Cardiac fibroblast (primary cell): ENCODE measurements around the gene BMPER.

ENCODE experiments used
- DNase-seq, 2 donors: peaks; one replicate each; pipeline versions ENCODE4 v3.0.0 to v3.0.0-alpha.2; 2010; ENCODE audit warnings: low read depth in 2 of 2
- H3K4me3 ChIP-seq, 2 donors: replicated peaks in 1 of 2; 1 replicate in 1 of 2; 2 replicates in 1 of 2; pipeline ENCODE4 v1.5.1; 2011; ENCODE audit warnings: low read depth in 2 of 2, low read length in 2 of 2, mild to moderate bottlenecking in 2 of 2, moderate library complexity in 1 of 2
- TF ChIP-seq, protein P1 (sequence below): IDR thresholded peaks from one replicate; pipeline ENCODE4 v1.5.1; 2011; ENCODE audit warnings: low read depth, mild to moderate bottlenecking, low read length, inconsistent platforms

Gene BMPER

DNA sequence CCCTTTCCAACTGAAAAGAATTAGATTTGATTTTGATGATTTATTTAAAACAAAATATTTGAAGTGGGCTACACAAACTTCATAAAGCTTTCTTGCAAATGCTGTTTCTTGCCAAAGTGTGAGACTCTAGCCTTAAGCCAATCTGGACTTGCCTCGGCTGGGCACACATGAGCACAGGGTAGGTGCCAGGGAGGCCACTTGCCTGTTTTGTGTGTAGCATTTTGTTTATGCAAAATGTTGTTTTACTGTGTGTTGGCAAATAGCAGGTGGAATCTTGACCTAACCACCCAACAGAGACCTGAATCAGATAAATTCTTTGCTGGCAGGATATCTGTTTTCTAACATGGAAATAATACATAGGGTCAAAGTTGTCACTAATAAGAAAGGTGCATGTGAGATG, 161.1 kb downstream of the BMPER start:
- no peak for DNase-seq
- TF ChIP-seq, protein P1, sequence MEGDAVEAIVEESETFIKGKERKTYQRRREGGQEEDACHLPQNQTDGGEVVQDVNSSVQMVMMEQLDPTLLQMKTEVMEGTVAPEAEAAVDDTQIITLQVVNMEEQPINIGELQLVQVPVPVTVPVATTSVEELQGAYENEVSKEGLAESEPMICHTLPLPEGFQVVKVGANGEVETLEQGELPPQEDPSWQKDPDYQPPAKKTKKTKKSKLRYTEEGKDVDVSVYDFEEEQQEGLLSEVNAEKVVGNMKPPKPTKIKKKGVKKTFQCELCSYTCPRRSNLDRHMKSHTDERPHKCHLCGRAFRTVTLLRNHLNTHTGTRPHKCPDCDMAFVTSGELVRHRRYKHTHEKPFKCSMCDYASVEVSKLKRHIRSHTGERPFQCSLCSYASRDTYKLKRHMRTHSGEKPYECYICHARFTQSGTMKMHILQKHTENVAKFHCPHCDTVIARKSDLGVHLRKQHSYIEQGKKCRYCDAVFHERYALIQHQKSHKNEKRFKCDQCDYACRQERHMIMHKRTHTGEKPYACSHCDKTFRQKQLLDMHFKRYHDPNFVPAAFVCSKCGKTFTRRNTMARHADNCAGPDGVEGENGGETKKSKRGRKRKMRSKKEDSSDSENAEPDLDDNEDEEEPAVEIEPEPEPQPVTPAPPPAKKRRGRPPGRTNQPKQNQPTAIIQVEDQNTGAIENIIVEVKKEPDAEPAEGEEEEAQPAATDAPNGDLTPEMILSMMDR: no peak
- H3K4me3 ChIP-seq: no peak overlapping the region

DNA sequence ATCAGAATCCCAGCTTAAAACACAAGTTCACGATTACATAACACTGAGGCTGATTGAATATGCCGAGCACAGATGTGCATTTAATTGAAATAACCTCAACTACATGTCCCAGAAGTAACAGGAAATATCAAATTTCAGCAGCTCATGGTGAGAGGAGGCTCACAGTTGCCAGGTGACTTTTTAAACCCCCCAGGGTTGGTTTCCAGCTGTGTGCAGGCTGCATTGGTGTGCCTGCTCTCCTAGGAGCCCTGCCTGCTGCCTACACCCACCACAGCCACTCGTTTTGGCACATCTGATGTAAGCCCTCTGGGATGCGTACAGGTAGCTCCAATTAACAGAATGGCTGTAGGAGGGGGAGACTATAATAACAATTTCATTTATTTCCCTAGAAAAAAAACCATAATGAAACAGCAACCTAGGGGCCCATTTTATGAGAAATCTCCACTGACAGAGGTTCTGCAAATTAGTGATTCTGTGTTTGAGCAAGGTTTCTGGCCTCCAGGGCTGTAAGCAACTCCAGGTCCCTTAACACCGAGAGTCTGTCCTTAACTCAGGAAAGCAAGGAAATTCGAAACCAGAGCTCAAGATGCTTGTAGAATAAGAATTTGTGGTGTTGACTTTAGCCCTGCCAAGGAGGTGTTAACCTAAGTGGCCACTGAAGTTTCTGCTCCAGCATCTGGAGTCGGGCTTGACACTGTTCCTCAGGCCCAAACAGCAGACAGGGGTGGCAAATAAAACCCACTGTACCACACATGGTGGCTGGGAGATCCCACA, 161.9 kb downstream of the BMPER start:
- no peak for DNase-seq
- TF ChIP-seq, protein P1: no peak
- H3K4me3 ChIP-seq: no peak overlapping the region

DNA sequence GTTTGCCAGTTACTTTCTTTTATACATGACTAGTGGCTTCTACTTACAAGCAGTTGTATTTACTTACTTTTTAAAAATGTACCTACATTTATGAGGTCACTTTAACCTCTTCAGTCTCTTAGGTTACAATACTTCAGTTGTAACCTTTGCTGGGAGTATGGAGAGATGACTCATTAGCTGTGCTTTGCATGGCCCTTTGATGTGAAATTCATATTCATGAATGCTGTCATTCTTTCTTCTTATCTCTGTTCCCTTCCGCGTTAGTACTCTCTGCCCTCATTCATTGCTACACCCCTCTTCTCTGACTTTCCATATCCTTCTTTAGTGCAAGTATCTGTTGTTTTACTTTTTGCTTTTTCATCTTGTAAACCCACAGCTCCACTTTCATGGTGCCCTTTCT, 164.3 kb downstream of the BMPER start:
- TF ChIP-seq, protein P1: no peak
- no peak overlapping the region for H3K4me3 ChIP-seq
- peak; percentile 39 to 57 for DNase-seq

DNA sequence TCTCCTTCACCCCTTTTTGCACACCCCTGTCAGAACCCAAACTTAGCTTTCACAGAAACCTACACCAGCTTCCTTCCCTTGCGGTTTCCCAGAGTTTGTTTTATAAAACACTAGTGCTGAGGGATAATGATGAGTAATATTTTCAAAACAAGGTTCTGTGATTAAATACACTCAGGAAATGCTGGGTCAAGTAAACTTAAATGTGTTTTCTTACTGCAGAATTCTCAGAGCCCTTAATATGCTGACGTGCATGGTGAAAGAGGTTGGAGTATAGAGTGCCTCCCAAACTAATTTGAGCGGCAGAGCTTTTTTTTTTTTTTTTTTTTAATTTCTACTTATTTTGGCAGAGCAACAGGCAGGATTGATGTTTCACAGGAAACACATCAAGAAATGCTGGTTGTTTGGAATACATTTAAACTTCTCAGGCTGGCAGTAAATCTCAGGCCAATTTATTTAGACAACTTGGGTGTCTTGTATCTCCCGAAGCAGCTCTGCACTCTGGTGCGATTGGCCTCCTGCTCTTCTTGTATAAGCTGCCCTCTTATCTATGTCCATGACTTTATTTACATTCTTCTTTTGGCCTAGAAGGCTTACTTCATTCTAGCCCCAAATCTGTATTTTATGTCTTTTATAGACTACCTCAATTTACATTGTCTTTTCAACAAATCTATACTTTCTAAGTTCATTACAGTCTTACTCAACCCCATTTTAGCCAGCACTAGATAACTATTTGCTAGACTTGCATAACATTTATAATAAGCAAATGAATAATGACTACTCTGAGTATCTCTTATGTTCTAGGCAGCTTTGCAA, 165.4 kb downstream of the BMPER start:
- peak; percentile 71 to 78 for DNase-seq
- TF ChIP-seq, protein P1: no peak
- H3K4me3 ChIP-seq: no peak overlapping the region

DNA sequence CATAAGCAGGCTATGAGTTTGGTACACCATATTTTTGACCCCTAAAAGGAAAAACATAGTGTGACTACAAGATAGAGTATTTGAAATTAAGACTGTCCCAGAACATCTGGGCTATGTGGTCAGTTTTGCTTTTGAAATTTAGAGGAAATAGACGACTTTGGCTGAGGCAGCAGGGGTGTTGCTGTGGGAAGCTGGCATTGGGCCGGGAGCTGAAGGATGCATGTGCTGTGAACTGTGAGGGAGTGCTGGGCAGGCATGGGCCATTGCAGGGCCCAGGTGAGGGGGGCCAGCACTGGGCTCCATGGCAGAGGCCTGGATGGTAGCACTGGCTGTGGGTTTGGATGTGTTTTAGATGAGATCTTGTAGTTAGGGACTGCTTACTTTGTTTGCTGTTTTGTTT, 168.3 kb downstream of the BMPER start:
- peak; percentile 60 to 68 for DNase-seq
- TF ChIP-seq, protein P1: no peak
- no peak overlapping the region for H3K4me3 ChIP-seq

DNA sequence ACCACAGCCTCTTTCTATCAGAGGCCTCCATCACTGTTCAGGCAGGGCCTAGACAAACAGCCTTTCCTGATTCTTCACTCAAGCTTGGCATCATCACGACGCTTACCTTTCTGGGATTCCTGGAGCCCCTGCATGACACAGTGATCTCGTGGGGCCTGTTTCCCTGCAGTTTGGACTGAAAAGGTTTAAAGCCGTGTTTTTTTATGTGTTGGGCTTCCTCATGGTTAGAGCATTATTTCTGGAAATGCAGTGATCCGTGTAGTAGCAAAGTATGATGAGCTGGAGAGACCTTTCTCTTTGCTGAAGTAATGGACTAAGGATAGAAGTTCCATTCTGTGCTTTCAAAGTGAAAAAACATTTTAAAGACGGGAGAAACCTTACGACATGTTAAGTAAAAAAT, 169.1 kb downstream of the BMPER start:
- DNase-seq: no peak
- TF ChIP-seq, protein P1: no peak
- no peak overlapping the region for H3K4me3 ChIP-seq
